Upper lobe of left lung (tissue), 4 donors: Measurements from ENCODE around the gene UTF1.

Experiments
- CTCF ChIP-seq, 6 experiments: fragments of 450-650 bp in 4 of 6; fragments of 200-600 bp in 2 of 6; sonication (generic) in 2 of 6; IDR thresholded peaks; one replicate each; pipeline ENCODE4 v1.5.1; 2016 to 2019; ENCODE audit warnings: antibody characterized with exemption in 6 of 6
- POLR2AphosphoS5 ChIP-seq, 2 donors: sonication (generic); formaldehyde crosslinking; IDR thresholded peaks; one replicate each; pipeline ENCODE4 v1.5.1; 2017; ENCODE audit warnings: antibody characterized with exemption in 2 of 2

DNA sequence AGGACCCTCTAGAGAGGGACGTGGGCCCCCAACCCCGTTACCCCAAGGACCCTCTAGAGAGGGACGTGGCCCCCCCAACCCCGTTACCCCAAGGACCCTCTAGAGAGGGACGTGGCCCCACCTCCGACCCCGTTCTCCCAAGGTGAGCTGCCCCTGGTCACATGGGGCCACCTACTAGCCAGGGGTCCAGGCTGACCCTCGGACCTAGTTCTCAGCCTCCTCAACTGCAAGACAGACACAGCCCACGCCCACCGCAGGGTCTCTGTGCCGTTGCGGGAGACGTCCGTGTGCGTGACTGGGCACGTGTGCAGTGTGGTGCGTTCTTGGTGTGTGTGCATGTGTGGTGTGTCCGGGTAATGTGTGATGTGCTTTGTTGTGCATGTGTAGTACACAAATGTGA, 21.6 kb upstream of the UTF1 start:
- TF ChIP-seq CTCF (IDR thresholded peaks at IDR 0.05) (no peak), POLR2AphosphoS5 (IDR thresholded peaks at IDR 0.05) (no peak)
